ENCODE measurements around the gene GRID1.

Gene GRID1

DNA sequence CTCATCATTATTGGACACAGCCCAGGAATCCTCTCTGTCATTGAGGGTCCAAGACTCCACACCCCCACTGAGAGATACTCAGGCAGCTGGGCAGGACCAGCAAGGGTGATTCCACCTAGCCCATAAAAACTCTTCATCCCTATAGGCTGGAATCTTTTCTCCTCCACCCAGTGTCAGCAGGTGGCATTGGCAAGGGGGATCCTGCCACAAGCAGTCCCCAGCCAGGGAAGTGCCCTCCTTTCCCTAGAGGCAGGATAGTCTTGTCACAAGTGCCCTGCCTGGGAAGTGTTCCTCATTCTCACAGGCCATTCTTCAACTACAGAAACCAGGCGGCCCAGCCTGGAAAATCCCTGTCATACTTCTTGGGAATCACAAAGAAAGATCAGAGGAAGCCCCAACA lies 533.6 kb downstream of the GRID1 start:
- FAIRE-seq, result no peak
- DNase-seq (ENCODE audit: insufficient read length, low spot score), result no peak

DNA sequence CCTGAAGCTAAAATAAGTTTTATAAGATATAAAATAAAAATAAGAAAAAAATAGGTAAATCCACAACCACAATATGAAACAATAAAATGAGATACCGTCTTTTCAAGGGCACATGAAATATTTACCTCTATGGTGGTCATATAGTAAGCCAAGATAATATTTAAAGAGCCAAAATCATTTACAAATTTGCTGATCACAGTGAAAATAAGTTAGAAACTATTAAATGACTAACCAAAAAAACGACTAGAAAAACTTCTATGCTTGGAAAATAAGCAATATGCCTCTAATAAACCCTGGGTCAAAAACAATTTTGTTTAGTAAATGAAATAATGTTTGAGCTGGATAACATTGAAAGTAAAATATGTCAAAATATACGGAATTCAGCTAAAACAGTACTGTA lies 535.2 kb downstream of the GRID1 start:
- FAIRE-seq, result no peak
- no peak for DNase-seq (ENCODE audit: insufficient read length, low spot score)

DNA sequence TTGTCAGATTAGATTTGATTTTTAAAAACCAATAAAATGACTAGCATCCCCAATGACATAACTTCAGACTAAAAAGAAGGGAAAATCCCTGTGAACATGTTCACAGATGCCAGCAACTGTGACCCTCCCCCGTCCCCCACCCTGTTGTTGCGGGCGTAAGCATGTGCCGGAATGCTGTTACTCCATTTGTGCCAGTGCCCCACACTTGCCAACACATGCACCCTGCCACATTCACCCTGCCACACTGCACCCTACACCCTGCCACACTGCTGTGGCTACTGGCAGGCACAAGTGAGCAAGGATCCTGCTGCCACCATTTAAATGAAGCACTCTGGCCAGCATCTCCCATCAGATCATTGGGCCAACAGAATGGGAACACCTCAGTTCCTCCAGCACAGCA lies 540.2 kb downstream of the GRID1 start:
- DNase-seq (ENCODE audit: insufficient read length, low spot score) (no peak), FAIRE-seq (no peak)

DNA sequence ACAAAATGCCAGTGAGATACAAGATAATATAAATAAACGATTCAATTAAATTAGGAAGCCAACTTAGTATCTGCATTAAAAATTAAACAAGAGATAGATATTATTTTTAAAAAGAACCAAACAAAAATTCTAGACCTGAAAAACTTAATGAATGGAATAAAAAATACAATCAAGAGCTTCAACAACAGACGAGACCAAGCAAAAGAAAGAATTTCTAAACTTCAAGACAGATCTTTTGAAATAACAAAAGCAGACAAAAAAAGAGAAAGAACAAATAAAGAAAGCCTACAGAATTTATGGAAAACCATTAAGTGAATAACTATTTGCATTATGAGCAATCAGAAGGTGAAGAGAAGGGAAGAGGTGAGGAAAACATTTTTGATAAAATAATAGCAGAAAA lies 555.2 kb downstream of the GRID1 start:
- DNase-seq (ENCODE audit: insufficient read length, low spot score), result no peak
- FAIRE-seq, result no peak

DNA sequence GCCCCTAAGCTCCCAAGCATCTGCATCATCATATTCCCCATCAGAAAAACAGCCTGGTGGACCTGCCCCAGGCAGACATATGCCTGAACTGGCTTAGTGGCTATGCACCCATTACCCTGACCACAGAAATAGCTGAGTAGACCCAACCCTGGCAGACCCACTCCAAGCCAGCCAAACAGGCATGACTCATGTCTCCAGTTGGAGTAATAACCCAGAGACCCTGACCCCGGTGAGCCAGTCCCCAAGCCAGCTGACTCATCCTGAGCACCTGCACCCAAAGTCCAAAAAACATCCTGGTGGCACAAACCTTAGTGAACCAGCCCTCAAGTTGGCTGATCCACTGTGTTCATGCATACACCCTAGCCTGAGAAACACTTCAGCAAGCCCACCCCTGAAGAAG lies 555.9 kb downstream of the GRID1 start:
- FAIRE-seq (no peak), DNase-seq (ENCODE audit: insufficient read length, low spot score) (no peak)

DNA sequence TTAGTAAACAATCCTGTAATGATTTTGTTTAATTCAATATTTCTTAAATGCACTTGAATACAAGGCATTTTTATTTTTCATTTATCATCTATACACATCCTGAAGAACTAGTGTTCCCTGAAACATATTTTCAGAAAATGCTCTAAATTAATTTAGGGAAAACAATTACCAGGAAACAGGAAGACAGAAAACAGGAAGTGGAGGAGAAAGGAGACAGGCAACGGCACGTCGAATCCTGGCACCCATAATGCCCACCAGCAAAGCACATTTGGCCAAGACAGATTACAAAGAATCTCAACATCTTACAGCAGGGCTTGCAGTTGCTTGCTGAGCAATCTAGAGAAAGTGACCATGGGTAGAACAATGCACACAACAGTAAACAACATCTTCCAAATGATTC lies 571.1 kb downstream of the GRID1 start:
- FAIRE-seq (no peak), DNase-seq (ENCODE audit: insufficient read length, low spot score) (no peak)

DNA sequence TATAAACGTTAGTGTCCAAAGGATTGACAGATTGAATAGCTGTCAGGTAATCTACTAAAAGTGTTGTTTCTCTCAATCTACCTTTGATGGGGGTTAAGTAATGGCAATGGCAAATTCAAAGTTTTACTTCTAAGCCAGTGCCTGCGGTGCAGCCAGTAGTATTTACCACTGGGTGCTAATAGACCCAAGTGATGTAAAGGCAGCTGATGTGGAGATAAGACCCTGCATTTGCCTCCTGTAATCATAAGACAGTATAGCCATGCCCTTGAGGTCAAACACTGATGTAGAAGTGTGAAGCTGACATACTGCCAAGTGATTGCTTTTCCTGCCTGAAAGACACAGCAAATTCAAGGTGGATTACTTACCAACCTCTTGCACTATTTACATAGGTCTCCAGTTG lies 572.0 kb downstream of the GRID1 start:
- DNase-seq (ENCODE audit: insufficient read length, low spot score) (no peak), FAIRE-seq (no peak)

DNA sequence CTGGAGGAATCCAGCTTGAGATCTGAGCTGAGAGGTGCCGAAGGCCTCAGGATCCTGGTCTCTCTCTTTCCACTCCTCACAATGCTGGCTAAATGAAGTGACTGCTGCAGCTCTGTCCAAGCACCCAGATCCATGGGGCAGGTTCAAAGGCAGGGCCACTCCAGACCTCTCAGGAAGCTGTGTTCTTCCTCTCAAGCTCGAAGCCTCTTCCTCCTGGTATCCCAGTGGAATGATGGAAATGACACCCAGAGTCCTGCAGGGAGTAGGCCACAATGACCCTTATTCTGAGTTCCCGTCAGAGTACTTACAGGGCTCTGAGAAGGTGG lies 574.1 kb downstream of the GRID1 start:
- no peak for DNase-seq (ENCODE audit: insufficient read length, low spot score)
- FAIRE-seq, result no peak

DNA sequence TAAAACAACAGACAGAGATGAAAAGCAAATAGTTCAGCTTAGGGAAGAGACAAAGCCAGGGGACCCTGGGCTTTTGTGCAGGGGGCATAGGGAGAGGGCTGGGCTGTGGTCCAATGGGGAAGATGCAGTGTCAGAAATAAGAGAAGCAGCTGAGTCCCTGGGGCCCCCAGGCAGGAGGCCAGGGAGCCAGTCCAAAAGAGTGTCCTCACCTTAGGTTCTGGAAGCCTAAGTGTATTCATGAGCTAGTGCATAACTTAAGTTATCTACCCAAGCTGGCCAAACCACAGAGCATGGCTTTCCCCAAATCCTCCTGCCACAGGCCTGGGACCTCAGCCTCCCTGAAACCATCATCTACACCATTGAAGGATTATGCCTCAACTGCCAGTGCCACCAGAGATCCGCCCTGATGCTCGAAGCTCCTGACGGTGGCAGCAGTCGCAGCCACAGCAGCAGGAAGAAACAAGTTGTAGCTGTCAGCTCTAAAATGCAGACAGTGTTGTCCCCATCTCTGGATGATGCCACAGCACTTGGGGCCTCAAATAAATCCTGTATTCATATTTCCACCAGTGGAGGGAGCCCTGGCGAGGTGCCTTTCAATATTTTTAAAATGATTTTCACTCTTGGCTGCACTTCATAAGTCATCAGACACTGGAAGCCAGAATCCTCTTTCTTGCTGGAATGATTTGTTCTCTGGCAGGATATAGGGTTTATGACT lies 574.6 kb downstream of the GRID1 start:
- FAIRE-seq, result no peak
- no peak for DNase-seq (ENCODE audit: insufficient read length, low spot score)

DNA sequence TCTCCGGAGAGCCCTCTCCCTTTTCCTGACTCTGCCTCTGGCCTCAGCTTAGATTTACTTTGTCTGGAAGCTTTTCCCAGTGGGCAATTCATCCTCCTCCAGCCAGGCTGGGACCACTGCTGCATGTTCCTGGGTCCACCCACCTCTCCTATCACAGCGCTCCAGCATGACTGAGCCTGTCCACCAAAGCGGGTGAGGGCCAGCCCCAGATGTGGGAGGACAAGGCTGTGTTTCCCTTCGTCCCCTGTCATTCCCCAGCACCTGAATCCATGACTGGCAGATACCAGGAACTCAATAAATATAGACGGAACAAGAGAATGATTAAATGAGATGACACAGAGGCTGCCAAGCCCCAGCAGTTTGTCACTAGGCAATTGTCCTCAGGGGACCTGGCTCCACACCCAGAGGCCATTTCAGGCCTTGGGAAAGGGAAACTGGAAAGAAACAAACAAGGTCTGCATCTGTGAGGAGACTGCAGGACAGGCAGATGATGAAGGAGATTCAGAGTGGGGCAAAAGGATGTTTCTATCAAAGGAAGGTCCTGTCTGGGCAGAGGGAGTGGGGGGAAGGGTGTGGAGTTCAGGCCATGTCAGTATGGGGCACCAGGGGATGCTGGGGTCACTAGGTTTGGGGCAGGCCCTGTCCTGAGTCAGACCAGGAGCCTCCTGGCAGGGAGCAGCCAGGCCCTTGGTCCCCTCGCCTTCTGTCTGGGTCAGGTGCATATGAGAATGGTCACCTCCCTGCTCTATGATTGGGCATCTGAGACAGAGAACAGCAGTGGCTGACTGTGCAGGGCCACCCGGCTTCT lies 576.4 kb downstream of the GRID1 start:
- no peak for DNase-seq (ENCODE audit: insufficient read length, low spot score)
- no peak for FAIRE-seq

DNA sequence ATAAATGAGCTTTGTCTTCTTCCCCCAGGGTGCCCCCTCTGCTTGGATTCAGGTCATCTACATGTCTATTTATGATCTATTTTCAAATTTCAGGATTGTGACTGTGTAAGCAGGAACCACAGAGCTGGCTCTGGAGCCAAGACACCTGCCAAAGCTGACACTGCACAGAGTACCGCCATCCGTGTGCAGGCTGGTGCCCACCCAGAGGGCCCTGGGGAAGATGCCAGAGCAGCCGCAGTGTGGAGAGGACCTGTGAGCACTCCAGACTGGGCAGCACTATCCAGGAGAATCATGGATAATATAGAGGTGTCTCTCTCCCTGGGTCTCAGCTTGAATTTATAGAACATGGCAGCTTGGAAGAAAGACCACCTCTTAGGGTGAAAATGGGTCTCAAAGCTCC lies 577.5 kb downstream of the GRID1 start:
- FAIRE-seq (no peak), DNase-seq (ENCODE audit: insufficient read length, low spot score) (no peak)

DNA sequence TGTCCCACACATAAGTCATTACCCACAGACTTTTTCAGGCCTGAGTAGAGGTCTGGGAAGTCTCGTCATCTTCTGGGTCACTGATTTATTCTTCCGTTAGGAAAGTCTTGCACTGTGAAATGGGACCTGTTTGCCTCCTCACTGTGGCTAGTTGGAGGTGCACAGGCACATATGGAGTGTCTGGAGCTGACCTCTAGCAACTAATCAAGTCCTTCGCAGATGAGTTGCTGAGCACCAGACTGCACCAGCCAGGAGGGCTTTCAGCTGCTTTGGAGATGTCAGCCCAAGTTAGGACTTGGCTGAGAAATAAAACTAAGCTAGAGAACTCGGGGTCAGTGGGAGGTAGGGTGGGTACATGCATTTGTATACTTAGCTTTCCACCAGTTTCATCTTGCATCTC lies 578.0 kb downstream of the GRID1 start:
- FAIRE-seq, result no peak

DNA sequence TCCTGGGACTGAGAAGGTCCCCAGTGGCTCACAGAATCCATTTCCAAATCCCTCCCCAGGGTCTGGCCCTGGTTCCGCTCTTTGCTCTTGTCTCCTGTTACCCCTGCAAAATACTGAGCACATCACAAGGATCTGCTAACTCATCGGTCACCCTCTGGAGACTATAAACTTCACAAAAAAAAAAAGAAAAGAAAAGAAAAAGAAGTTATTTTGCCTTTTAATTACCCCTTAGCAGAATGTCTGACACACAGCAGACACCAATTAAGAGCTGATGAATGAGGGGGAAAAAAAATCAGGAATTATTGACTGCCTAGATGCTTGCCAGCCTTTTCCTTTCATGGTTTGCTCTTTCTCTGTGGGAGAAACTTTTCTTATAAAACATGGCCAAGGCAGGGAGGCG lies 578.7 kb downstream of the GRID1 start:
- DNase-seq (ENCODE audit: insufficient read length, low spot score) (no peak), FAIRE-seq (no peak)

More for the DNA sequence above, 578.0 kb downstream of the GRID1 start:
- no peak for DNase-seq (ENCODE audit: insufficient read length, low spot score)

DNA sequence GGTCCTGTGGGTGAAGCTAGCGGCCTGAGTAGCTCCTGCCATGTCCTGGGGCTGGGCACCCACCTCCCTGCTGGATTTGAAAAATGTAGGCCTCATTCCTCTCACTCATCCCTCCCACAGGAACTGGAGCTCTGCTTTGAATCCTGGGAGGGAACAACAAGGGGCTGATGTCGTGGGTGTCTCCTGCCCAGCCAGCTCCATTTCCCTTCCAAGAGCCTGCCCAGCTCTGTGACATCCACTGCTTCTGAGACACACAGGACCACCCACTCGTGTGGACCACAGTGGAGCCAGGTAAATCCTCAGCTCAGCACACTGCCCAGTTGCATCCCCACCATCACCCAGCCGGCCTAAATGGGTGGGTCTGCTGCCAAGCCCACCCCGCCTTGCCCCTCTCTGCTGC lies 579.2 kb downstream of the GRID1 start:
- FAIRE-seq (no peak), DNase-seq (ENCODE audit: insufficient read length, low spot score) (no peak)

DNA sequence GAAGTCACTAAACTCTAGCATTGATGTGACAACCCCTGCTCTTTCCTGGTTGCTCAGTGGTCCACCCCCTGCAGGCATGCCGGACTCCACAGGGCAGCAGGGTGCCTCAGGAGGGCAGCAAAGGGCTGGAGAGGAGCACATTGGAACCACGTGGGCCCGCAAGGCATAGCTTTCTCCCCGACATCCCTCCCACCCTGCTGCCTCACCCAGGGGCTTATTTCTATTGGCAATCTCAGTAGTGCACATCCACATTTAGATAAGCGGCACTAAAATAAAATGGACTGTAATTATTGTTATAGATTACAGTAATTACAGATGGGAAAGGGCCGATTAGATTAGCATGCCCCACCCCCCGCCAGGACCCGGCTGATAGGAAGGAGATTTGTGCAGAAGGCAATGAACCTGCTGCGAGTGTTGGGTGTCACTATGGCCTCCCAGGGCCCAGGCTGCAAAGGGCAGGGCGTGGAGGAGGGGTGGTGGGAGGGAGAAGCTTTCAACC lies 580.1 kb downstream of the GRID1 start:
- no peak for FAIRE-seq
- DNase-seq (ENCODE audit: insufficient read length, low spot score), result no peak

DNA sequence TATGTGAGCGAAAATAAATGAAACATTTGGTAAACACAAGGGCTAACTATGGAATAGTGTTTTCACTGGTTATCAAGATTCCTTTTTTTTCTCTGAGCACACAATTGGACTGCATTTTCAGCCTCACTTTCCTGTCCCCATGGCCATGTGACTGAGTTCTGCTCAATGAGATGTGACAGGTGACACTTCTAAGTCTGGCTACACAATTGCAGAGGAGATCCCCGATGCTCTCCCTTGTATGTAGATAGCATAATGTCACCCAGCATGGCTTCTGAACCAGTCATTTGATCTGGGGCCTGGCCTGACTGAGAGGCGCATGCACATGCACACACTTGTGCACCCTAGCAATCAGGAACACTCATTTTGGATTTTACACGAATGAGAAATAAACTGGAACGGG lies 581.8 kb downstream of the GRID1 start:
- no peak for FAIRE-seq

DNA sequence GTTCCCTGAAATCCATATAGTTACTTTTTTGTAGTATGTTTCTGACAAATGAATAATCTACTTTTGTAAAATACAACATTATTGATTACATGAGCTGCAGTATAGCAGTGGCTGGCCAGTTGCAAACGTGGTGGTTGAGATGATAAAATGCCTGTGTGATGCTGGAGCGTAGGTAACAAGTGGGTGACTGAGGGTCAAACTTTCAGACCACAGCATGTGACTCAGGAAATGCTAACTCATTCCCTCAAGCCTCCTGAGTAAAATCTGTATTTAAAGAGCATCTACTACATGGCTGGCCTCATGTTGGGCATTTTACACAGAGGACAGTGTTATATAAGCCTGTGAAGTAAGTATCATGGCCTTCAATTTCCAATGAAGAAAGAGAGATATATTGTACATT lies 585.2 kb downstream of the GRID1 start:
- DNase-seq (ENCODE audit: insufficient read length, low spot score) (no peak), FAIRE-seq (no peak)

More for the DNA sequence above, 581.8 kb downstream of the GRID1 start:
- no peak for DNase-seq (ENCODE audit: insufficient read length, low spot score)

DNA sequence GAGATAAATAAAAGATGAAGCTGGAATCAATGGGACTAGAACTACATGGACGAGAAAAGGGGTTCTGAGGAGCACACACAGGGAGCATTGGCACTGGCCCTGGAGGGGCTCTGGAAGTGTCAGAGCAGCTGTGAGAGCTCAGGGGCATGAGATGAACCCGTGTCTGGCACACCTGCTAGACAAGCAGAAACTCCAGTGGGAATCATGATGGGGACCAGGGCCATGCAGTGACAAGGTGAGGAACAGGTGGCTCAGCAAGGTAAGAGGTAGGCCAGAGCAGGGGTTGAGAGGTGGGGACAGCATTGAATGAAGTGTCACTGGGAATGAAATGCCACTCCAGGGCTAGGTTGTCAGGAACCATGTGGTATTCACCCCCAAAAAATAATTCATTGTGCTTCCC lies 588.5 kb downstream of the GRID1 start:
- FAIRE-seq (no peak), DNase-seq (ENCODE audit: insufficient read length, low spot score) (no peak)

DNA sequence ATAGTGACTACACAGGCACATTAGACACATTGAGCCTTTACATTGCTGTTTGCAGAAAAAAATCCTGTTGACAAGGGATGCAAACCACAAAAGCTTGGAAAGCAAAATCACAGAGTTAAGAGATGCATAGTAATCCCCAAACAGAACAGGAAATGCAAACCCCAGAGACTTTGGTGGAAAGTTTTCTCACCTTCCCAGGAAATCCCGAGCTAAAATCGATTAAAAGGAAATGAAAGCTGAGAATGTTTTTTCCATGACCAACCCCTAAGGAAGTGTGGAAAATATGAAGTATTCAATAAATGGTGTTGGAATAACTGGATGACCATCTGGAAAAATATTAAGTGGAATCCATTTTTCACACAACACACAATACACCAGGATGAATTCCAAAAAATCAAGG lies 598.7 kb downstream of the GRID1 start:
- DNase-seq (ENCODE audit: insufficient read length, low spot score) (no peak), FAIRE-seq (no peak)

DNA sequence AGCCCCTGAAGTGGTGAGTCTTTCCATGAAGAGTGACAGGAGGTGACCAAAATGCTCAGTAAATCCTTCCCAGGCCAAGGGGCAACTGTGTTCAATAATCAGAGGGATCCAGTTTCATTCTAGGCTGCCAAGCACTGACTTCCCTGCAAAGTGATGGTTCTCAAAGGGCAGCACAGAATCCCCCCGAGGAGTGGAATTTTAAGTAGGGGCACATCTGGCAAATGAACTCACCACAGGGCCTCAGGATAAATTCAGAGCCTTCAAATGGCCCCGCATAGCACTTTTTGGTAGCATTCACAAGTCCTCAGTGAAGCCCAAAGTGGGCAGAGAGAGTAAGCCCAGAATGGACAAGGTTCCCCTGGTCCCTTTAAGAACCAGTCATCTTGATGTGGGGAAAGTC lies 602.5 kb downstream of the GRID1 start:
- FAIRE-seq, result no peak

DNA sequence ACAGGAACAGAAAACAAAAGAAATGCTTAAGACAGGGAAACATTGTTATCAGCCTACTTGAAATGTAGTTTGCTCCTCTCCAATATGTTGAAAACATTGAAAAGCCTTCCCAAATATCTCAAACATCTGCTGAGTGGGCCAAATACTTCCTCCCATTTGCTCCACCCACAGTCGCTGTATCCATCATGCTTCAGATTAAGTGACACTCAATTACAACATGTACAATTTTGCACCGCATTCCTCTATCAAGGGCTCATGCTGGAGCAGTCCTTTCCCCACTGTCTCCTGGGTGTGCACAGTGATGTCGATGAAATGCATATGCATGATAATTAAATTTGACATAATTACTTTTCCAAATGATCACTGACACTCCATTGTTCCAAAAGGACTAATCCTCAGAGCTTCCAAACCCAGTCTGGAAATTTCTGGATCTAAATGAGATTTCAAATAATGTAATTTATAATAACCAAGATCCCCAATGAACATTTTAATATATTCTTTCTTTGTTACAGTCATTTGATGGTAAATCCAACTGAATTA lies 604.6 kb downstream of the GRID1 start:
- FAIRE-seq, result no peak

More for the DNA sequence above, 602.5 kb downstream of the GRID1 start:
- DNase-seq (ENCODE audit: insufficient read length, low spot score), result no peak

More for the DNA sequence above, 604.6 kb downstream of the GRID1 start:
- no peak for DNase-seq (ENCODE audit: insufficient read length, low spot score)

All from HTR-8/SVneo (cell line).